HEK293 (cell line): Measurements from ENCODE around the gene TASP1.

Experiments
- CTCF ChIA-PET: fragments of 350-600 bp; formaldehyde crosslinking; extraction: SDS; loops from one replicate; lab custom pipeline; 2021; ENCODE audit warnings: antibody characterized with exemption; lab: Yijun Ruan, JAX
- POLR2A ChIA-PET: fragments of 300-600 bp; formaldehyde crosslinking; extraction: SDS; loops from one replicate; lab custom pipeline; 2020; ENCODE audit warnings: antibody characterized with exemption, inconsistent platforms; lab: Yijun Ruan, JAX
- H3K27ac ChIP-seq: fragments of 200-500 bp; sonication (Bioruptor generic); 2 replicates; pipeline ENCODE4 v1.5.1; 2014; ENCODE audit warnings: low read depth, low read length, control low read depth, inconsistent platforms; ENCODE audit errors: extremely low read depth
- H3K36me3 ChIP-seq, 2 experiments: fragments of 200-500 bp in 1 of 2; sonication (Bioruptor generic) in 1 of 2; 1 replicate in 1 of 2; 2 replicates in 1 of 2; pipeline ENCODE4 v1.5.1; 2014 to 2017; ENCODE audit warnings: inconsistent platforms in 2 of 2, low read length in 2 of 2; ENCODE audit not compliant: control insufficient read depth in 2 of 2, insufficient read depth in 1 of 2
- H3K4me1 ChIP-seq: fragments of 200-500 bp; sonication (Bioruptor generic); 2 replicates; pipeline ENCODE4 v1.5.1; 2014; ENCODE audit warnings: mild to moderate bottlenecking, low read length, inconsistent platforms; ENCODE audit not compliant: control insufficient read depth, insufficient read depth
- H3K4me3 ChIP-seq: 2 replicates; pipeline ENCODE4 v1.5.1; 2011; ENCODE audit warnings: low read depth, mild to moderate bottlenecking, control low read depth, low read length, moderate library complexity
- H3K9me3 ChIP-seq: fragments of 200-500 bp; sonication (Bioruptor generic); 2 replicates; pipeline ENCODE4 v1.5.1; 2014; ENCODE audit warnings: low read depth, low read length, inconsistent platforms; ENCODE audit not compliant: control insufficient read depth, insufficient read depth
- BCL6B ChIP-seq: fragments of 450-650 bp; formaldehyde crosslinking; IDR thresholded peaks from 2 replicates; pipeline ENCODE4 v1.5.1; 2017; ENCODE audit warnings: missing biosample characterization, missing genetic modification characterization
- GFI1B ChIP-seq: fragments of 450-650 bp; formaldehyde crosslinking; IDR thresholded peaks from 2 replicates; pipeline ENCODE4 v1.5.1; 2016; ENCODE audit warnings: missing biosample characterization, missing genetic modification characterization
- HOXC10 ChIP-seq: sonication (generic); formaldehyde crosslinking; IDR thresholded peaks from 2 replicates; pipeline ENCODE4 v1.8.1; 2023; ENCODE audit warnings: mild to moderate bottlenecking, missing genetic modification reagents
- KLF17 ChIP-seq: fragments of 450-650 bp; formaldehyde crosslinking; IDR thresholded peaks from 2 replicates; pipeline ENCODE4 v1.5.1; 2016; ENCODE audit warnings: missing biosample characterization, missing genetic modification characterization
- SP2 ChIP-seq: fragments of 450-650 bp; formaldehyde crosslinking; IDR thresholded peaks from 2 replicates; pipeline ENCODE4 v1.5.1; 2016; ENCODE audit warnings: missing biosample characterization, missing genetic modification characterization
- ZBTB1 ChIP-seq: fragments of 450-650 bp; formaldehyde crosslinking; IDR thresholded peaks from 2 replicates; pipeline ENCODE4 v1.5.1; 2016; ENCODE audit warnings: missing biosample characterization, missing genetic modification characterization
- ZEB2 ChIP-seq: fragments of 450-650 bp; formaldehyde crosslinking; IDR thresholded peaks from 2 replicates; pipeline ENCODE4 v1.5.1; 2016; ENCODE audit warnings: missing biosample characterization, missing genetic modification characterization
- ZNF10 ChIP-seq: fragments of 450-650 bp; formaldehyde crosslinking; IDR thresholded peaks from 2 replicates; pipeline ENCODE4 v1.5.1; 2017; ENCODE audit warnings: missing biosample characterization, missing genetic modification characterization
- ZNF132 ChIP-seq: fragments of 450-650 bp; formaldehyde crosslinking; IDR thresholded peaks from 2 replicates; pipeline ENCODE4 v1.5.1; 2017; ENCODE audit warnings: missing biosample characterization, missing genetic modification characterization, borderline replicate concordance
- ZNF341 ChIP-seq: fragments of 450-650 bp; formaldehyde crosslinking; IDR thresholded peaks from 2 replicates; pipeline ENCODE4; 2016; ENCODE audit warnings: low read depth, missing biosample characterization, missing genetic modification characterization
- ZNF416 ChIP-seq: fragments of 450-650 bp; formaldehyde crosslinking; IDR thresholded peaks from 2 replicates; pipeline ENCODE4 v1.5.1; 2016; ENCODE audit warnings: missing biosample characterization, missing genetic modification characterization
- ZNF600 ChIP-seq: fragments of 450-650 bp; formaldehyde crosslinking; IDR thresholded peaks from 2 replicates; pipeline ENCODE4 v1.5.1; 2016; ENCODE audit warnings: missing biosample characterization, missing genetic modification characterization
- ZNF76 ChIP-seq: fragments of 450-650 bp; formaldehyde crosslinking; IDR thresholded peaks from 2 replicates; pipeline ENCODE4; 2016; ENCODE audit warnings: low read depth, missing biosample characterization, missing genetic modification characterization, borderline replicate concordance
- ZNF792 ChIP-seq: fragments of 450-650 bp; formaldehyde crosslinking; IDR thresholded peaks from 2 replicates; pipeline ENCODE4 v1.5.1; 2016; ENCODE audit warnings: missing biosample characterization, missing genetic modification characterization
- ZNF843 ChIP-seq: fragments of 450-650 bp; formaldehyde crosslinking; IDR thresholded peaks from 2 replicates; pipeline ENCODE4 v1.5.1; 2016; ENCODE audit warnings: missing biosample characterization, missing genetic modification characterization
- TF ChIP-seq, protein P1 (sequence below): fragments of 450-650 bp; formaldehyde crosslinking; IDR thresholded peaks from 2 replicates; pipeline ENCODE4 v1.5.1; 2016; ENCODE audit warnings: missing biosample characterization, missing genetic modification characterization
- TF ChIP-seq, protein P2 (sequence below): IDR thresholded peaks from 2 replicates; pipeline ENCODE4 v1.6.1; 2011; ENCODE audit warnings: mild to moderate bottlenecking, low read depth, low read length, borderline replicate concordance
- TF ChIP-seq, protein P3 (sequence below): fragments of 450-650 bp; formaldehyde crosslinking; IDR thresholded peaks from 2 replicates; pipeline ENCODE4 v1.5.1; 2016; ENCODE audit warnings: missing biosample characterization, missing genetic modification characterization
- TF ChIP-seq, protein P4 (sequence below): fragments of 450-650 bp; formaldehyde crosslinking; IDR thresholded peaks from 2 replicates; pipeline ENCODE4 v1.5.1; 2016; ENCODE audit warnings: missing biosample characterization, missing genetic modification characterization

Gene TASP1

DNA sequence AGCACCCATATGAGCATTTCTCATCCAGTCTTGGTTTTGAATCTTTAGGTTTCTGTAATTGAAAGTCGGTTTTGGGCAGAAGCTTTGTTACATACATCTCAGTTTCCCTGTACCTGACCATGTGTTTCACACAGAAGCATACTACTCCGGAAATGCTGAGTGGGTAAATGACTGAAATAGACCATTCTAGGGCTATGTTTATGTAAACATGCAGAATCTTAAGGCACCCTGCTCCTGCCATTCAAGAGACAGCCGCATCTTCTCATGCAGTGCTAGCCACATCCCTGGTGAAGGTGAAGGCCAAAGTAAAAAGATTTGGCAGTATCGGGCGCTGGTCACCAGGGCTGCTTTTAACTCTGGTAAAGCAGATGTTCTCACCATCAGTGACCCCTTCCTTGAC, 246.3 kb downstream of the TASP1 start:
- H3K4me3 ChIP-seq = no peak overlapping the region
- no peak overlapping the region for H3K27ac ChIP-seq
- POLR2A ChIA-PET = no interaction called here
- CTCF ChIA-PET = no interaction called here
- no peaks in the 10 kb centered on the region for H3K4me1 ChIP-seq
- no peaks in the 10 kb centered on the region for H3K9me3 ChIP-seq
- TF ChIP-seq, protein P1, sequence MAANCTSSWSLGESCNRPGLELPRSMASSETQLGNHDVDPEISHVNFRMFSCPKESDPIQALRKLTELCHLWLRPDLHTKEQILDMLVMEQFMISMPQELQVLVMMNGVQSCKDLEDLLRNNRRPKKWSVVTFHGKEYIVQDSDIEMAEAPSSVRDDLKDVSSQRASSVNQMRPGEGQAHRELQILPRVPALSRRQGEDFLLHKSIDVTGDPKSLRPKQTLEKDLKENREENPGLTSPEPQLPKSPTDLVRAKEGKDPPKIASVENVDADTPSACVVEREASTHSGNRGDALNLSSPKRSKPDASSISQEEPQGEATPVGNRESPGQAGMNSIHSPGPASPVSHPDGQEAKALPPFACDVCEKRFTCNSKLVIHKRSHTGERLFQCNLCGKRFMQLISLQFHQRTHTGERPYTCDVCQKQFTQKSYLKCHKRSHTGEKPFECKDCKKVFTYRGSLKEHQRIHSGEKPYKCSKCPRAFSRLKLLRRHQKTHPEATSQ (tag by site-specific recombination) = no peak
- TF ChIP-seq ZNF10 (tag by site-specific recombination) (no peak), ZNF792 (no peak), ZEB2 (tag by site-specific recombination) (no peak), GFI1B (tag by site-specific recombination) (no peak), ZNF843 (tag by site-specific recombination) (no peak), ZNF341 (tag by site-specific recombination) (no peak), KLF17 (tag by site-specific recombination) (no peak), ZNF76 (tag by site-specific recombination) (no peak), ZNF132 (no peak), BCL6B (tag by site-specific recombination) (no peak), ZNF600 (tag by site-specific recombination) (no peak), SP2 (tag by site-specific recombination) (no peak), HOXC10 (CRISPR knock-in tag) (no peak), ZBTB1 (tag by site-specific recombination) (no peak), ZNF416 (no peak)
- TF ChIP-seq, protein P2, sequence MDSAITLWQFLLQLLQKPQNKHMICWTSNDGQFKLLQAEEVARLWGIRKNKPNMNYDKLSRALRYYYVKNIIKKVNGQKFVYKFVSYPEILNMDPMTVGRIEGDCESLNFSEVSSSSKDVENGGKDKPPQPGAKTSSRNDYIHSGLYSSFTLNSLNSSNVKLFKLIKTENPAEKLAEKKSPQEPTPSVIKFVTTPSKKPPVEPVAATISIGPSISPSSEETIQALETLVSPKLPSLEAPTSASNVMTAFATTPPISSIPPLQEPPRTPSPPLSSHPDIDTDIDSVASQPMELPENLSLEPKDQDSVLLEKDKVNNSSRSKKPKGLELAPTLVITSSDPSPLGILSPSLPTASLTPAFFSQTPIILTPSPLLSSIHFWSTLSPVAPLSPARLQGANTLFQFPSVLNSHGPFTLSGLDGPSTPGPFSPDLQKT = no peak
- TF ChIP-seq, protein P3, sequence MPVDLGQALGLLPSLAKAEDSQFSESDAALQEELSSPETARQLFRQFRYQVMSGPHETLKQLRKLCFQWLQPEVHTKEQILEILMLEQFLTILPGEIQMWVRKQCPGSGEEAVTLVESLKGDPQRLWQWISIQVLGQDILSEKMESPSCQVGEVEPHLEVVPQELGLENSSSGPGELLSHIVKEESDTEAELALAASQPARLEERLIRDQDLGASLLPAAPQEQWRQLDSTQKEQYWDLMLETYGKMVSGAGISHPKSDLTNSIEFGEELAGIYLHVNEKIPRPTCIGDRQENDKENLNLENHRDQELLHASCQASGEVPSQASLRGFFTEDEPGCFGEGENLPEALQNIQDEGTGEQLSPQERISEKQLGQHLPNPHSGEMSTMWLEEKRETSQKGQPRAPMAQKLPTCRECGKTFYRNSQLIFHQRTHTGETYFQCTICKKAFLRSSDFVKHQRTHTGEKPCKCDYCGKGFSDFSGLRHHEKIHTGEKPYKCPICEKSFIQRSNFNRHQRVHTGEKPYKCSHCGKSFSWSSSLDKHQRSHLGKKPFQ (tag by site-specific recombination) = no peak
- TF ChIP-seq, protein P4, sequence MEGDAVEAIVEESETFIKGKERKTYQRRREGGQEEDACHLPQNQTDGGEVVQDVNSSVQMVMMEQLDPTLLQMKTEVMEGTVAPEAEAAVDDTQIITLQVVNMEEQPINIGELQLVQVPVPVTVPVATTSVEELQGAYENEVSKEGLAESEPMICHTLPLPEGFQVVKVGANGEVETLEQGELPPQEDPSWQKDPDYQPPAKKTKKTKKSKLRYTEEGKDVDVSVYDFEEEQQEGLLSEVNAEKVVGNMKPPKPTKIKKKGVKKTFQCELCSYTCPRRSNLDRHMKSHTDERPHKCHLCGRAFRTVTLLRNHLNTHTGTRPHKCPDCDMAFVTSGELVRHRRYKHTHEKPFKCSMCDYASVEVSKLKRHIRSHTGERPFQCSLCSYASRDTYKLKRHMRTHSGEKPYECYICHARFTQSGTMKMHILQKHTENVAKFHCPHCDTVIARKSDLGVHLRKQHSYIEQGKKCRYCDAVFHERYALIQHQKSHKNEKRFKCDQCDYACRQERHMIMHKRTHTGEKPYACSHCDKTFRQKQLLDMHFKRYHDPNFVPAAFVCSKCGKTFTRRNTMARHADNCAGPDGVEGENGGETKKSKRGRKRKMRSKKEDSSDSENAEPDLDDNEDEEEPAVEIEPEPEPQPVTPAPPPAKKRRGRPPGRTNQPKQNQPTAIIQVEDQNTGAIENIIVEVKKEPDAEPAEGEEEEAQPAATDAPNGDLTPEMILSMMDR (tag by site-specific recombination) = no peak
- peaks cover 0 to 5% of the 10 kb centered on the region in 2 experiments; a peak in 1 of 3 replicates for H3K36me3 ChIP-seq
